Lower lobe of right lung (tissue), 2 donors: ENCODE data around the gene STIL. TPM values are rescaled to one million over a fixed set of nuclear protein-coding genes. Genes with fewer than 3 reads are reported as not detected.
"Not testable (repeated sequence)": the region's sequence is repeated elsewhere in the genome, so short reads cannot be mapped to it uniquely, and the experiment has no call there.

Experiments
- ATAC-seq, 2 donors: fragments of 200-7000 bp; cut with Tn5 transposase; one replicate each; pipeline ENCODE4 v1.9.1; 2020 to 2022; ENCODE audit warnings: mild to moderate bottlenecking in 2 of 2, moderate library complexity in 2 of 2
- DNase-seq: peaks from one replicate; pipeline ENCODE4 v3.0.0-alpha.2; 2020
- H3K27ac ChIP-seq: fragments of 200-600 bp; one replicate; pipeline ENCODE4 v1.8.0; 2022
- H3K27me3 ChIP-seq: fragments of 200-600 bp; one replicate; pipeline ENCODE4 v1.8.0; 2022; ENCODE audit warnings: low read depth
- H3K36me3 ChIP-seq: fragments of 200-600 bp; one replicate; pipeline ENCODE4 v1.8.0; 2022; ENCODE audit warnings: mild to moderate bottlenecking
- H3K4me1 ChIP-seq: fragments of 200-600 bp; one replicate; pipeline ENCODE4 v1.8.0; 2022
- H3K4me3 ChIP-seq: fragments of 200-600 bp; one replicate; pipeline ENCODE4 v1.8.0; 2022; ENCODE audit warnings: mild to moderate bottlenecking
- H3K9me3 ChIP-seq: fragments of 200-600 bp; one replicate; pipeline ENCODE4 v1.8.0; 2022
- CTCF ChIP-seq: fragments of 200-600 bp; IDR thresholded peaks from one replicate; pipeline ENCODE4 v1.8.0; 2022; ENCODE audit warnings: antibody characterized with exemption, mild to moderate bottlenecking
- intact Hi-C: fragments of 100-400 bp; cut with DNase I; formaldehyde crosslinking; loops from one replicate; pipeline ENCODE4 v1.11.0; 2022
- total RNA-seq: library from RNA; stranded (reverse); fragmentation: NEBNext Ultra II Directional; extraction: Animal tissue kit (Norgen Biotek cat#: 25700); gene quantifications from one replicate; pipeline ENCODE4 v1.2.1, GENCODE V29; 2021
- donor health status: DM: no; HTN: yes; CAD: no; lungs with severe emphysema.

The STIL gene
- total RNA-seq, 1 donor from 2014 or later = 1.6 TPM

GRCh38 chr1:47280142-47280541, 33.8 kb downstream of the STIL start:
- Histone ChIP-seq H3K27me3 (no peaks in the 10 kb centered on the region), H3K4me1 (no peaks in the 10 kb centered on the region), H3K4me3 (no peak overlapping the region), H3K9me3 (no peaks in the 10 kb centered on the region), H3K27ac (no peak overlapping the region), H3K36me3 (no peaks in the 10 kb centered on the region)
- ATAC-seq (no peak), DNase-seq (no peak)
- intact Hi-C loops = no loop called here
- TF ChIP-seq CTCF = no peak

- no peak for ATAC-seq
- H3K36me3 ChIP-seq = no peaks in the 10 kb centered on the region
- H3K27me3 ChIP-seq = no peaks in the 10 kb centered on the region
- H3K27ac ChIP-seq = no peak overlapping the region
- H3K9me3 ChIP-seq = no peaks in the 10 kb centered on the region
- intact Hi-C loops = no loop called here
- no peak for TF ChIP-seq CTCF
- DNase-seq = no peak
- no peak overlapping the region for H3K4me3 ChIP-seq
- H3K4me1 ChIP-seq = no peaks in the 10 kb centered on the region
Measured at GRCh38 chr1:47276850-47277249, 37.1 kb downstream of the STIL start.

GRCh38 chr1:47275811-47276210, 38.1 kb downstream of the STIL start:
- H3K4me3 ChIP-seq, ATAC-seq, H3K4me1 ChIP-seq, DNase-seq, H3K9me3 ChIP-seq, intact Hi-C loops, H3K27me3 ChIP-seq, H3K27ac ChIP-seq, H3K36me3 ChIP-seq: not testable (repeated sequence)

GRCh38 chr1:47265529-47265928, 48.4 kb downstream of the STIL start:
- H3K9me3 ChIP-seq, intact Hi-C loops, H3K4me3 ChIP-seq, H3K27me3 ChIP-seq, H3K4me1 ChIP-seq, H3K36me3 ChIP-seq: not testable (repeated sequence)
- ATAC-seq = peak; percentile 62 to 78
- peak; percentile 76 for DNase-seq
- peak overlapping the region; percentile 9 for H3K27ac ChIP-seq

- H3K27ac ChIP-seq = no peak overlapping the region
- intact Hi-C loops = no loop called here
- no peak overlapping the region for H3K4me3 ChIP-seq
- DNase-seq (no peak), ATAC-seq (peak; percentile 52 to 62)
- peak; percentile 64 for TF ChIP-seq CTCF
- no peaks in the 10 kb centered on the region for H3K36me3 ChIP-seq
- H3K4me1 ChIP-seq = no peaks in the 10 kb centered on the region
- H3K27me3 ChIP-seq = no peaks in the 10 kb centered on the region
- H3K9me3 ChIP-seq = no peaks in the 10 kb centered on the region
Measured at GRCh38 chr1:47262787-47263413, 51.0 kb downstream of the STIL start.

GRCh38 chr1:47257224-47257623, 56.7 kb downstream of the STIL start:
- Histone ChIP-seq H3K9me3 (no peaks in the 10 kb centered on the region), H3K4me1 (no peaks in the 10 kb centered on the region), H3K4me3 (no peak overlapping the region), H3K36me3 (no peaks in the 10 kb centered on the region), H3K27ac (no peak overlapping the region), H3K27me3 (no peaks in the 10 kb centered on the region)
- intact Hi-C loops = no loop called here
- ATAC-seq (no peak), DNase-seq (no peak)
- TF ChIP-seq CTCF = no peak

GRCh38 chr1:47252795-47253194, 61.2 kb downstream of the STIL start:
- H3K36me3 ChIP-seq = no peaks in the 10 kb centered on the region
- H3K4me3 ChIP-seq = no peak overlapping the region
- no peak for ATAC-seq
- no peak for TF ChIP-seq CTCF
- no peak overlapping the region for H3K27ac ChIP-seq
- no peaks in the 10 kb centered on the region for H3K9me3 ChIP-seq
- no peaks in the 10 kb centered on the region for H3K4me1 ChIP-seq
- intact Hi-C loops = no loop called here
- DNase-seq = no peak
- H3K27me3 ChIP-seq = no peaks in the 10 kb centered on the region
